DND-41 (cell line): ENCODE results near the gene KRT80.

Experiments used
- ATAC-seq: fragments of 200-7000 bp; cut with Tn5 transposase; 3 replicates; pipeline ENCODE4 v1.9.1; 2021; ENCODE audit warnings: low read depth; ENCODE audit not compliant: insufficient read depth
- DNase-seq: peaks from one replicate; pipeline ENCODE4 v3.0.0-alpha.2; 2020
- H2AFZ ChIP-seq: 2 replicates; pipeline ENCODE4 v1.6.0; 2012; ENCODE audit warnings: low read depth, low read length
- H3K27ac ChIP-seq: 2 replicates; pipeline ENCODE4 v1.5.1; 2012; ENCODE audit warnings: low read length, inconsistent platforms
- H3K27me3 ChIP-seq: fragments of 200-600 bp; sonication (generic); 2 replicates; pipeline ENCODE4 v1.6.0; 2012; ENCODE audit warnings: low read length, mild to moderate bottlenecking, inconsistent platforms; ENCODE audit not compliant: insufficient read depth, poor library complexity
- H3K36me3 ChIP-seq: 2 replicates; pipeline ENCODE4 v1.5.1; 2012; ENCODE audit warnings: low read length, inconsistent platforms; ENCODE audit not compliant: insufficient read depth
- H3K4me1 ChIP-seq: 2 replicates; pipeline ENCODE4 v1.5.1; 2012; ENCODE audit warnings: mild to moderate bottlenecking, low read length; ENCODE audit not compliant: insufficient read depth
- H3K4me2 ChIP-seq: 2 replicates; pipeline ENCODE4 v1.6.0; 2012; ENCODE audit warnings: mild to moderate bottlenecking, moderate library complexity, low read length, inconsistent platforms; ENCODE audit not compliant: insufficient read depth
- H3K4me3 ChIP-seq, 2 experiments: fragments of 200-600 bp in 1 of 2; shearing (Covaris generic) in 1 of 2; 2 replicates each; pipeline ENCODE4 v1.5.1; 2012 to 2016; ENCODE audit warnings: inconsistent platforms in 2 of 2, low read length in 2 of 2, mild to moderate bottlenecking in 2 of 2, low read depth in 1 of 2, moderate library complexity in 1 of 2
- H3K79me2 ChIP-seq: 2 replicates; pipeline ENCODE4 v1.6.0; 2012; ENCODE audit warnings: low read length, inconsistent platforms; ENCODE audit not compliant: insufficient read depth
- H3K9ac ChIP-seq: 2 replicates; pipeline ENCODE4 v1.6.0; 2012; ENCODE audit warnings: low read depth, mild to moderate bottlenecking, inconsistent platforms, low read length, moderate library complexity
- H3K9me3 ChIP-seq: 2 replicates; pipeline ENCODE4 v1.5.1; 2012; ENCODE audit warnings: low read length, moderate library complexity, mild to moderate bottlenecking, inconsistent platforms; ENCODE audit not compliant: insufficient read depth, severe bottlenecking
- H4K20me1 ChIP-seq: 2 replicates; pipeline ENCODE4 v1.6.0; 2012; ENCODE audit warnings: low read length; ENCODE audit not compliant: insufficient read depth
- EZH2 ChIP-seq: IDR thresholded peaks from 3 replicates; pipeline ENCODE4 v1.6.1; 2012; ENCODE audit warnings: borderline replicate concordance, low read depth, mild to moderate bottlenecking, moderate library complexity, low read length, inconsistent platforms; ENCODE audit not compliant: severe bottlenecking
- TF ChIP-seq, protein P1 (sequence below): IDR thresholded peaks from 2 replicates; pipeline ENCODE4 v1.5.1; 2012; ENCODE audit warnings: borderline replicate concordance, low read length, moderate library complexity, mild to moderate bottlenecking; ENCODE audit not compliant: poor library complexity, severe bottlenecking; ENCODE audit errors: extremely low read depth

KRT80 gene

DNA sequence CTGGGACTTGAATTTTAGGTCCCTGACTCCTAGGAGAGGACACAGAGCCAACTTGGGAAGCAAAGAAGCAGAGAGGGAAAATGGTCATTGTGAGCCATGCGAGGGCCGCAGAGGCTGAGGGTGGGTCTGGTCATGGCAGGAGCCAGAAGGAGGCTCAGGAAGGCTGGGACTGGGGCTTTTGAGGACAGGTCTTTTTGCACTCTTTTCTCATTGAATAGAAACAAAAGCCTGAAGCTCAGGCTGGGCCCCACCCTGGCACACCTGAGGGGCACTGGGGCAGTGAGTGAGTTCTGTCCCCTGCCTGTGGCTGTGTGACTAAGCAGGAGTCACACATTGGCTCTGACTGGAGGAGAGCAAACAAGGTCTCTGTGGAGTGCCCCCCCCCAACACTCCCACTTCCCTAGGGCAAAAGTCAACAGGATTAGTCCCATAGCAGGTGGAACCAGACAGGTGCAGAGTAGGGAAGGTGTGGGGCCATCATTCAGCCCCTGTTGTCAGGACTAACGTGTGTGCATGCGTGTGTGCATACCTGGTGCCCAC lies 44.1 kb upstream of the KRT80 start:
- Histone ChIP-seq H3K9me3 (no peaks in the 10 kb centered on the region), H4K20me1 (no peaks in the 10 kb centered on the region; the same call in 1 of the 2 replicates), H3K27ac (no peak overlapping the region), H3K4me3 (no peak overlapping the region), H3K4me1 (no peaks in the 10 kb centered on the region), H3K9ac (no peak overlapping the region), H3K36me3 (no peaks in the 10 kb centered on the region), H3K79me2 (no peaks in the 10 kb centered on the region), H3K4me2 (no peak overlapping the region), H3K27me3 (no peaks in the 10 kb centered on the region), H2AFZ (no peak overlapping the region)
- ATAC-seq (no peak), DNase-seq (no peak)
- TF ChIP-seq, protein P1, sequence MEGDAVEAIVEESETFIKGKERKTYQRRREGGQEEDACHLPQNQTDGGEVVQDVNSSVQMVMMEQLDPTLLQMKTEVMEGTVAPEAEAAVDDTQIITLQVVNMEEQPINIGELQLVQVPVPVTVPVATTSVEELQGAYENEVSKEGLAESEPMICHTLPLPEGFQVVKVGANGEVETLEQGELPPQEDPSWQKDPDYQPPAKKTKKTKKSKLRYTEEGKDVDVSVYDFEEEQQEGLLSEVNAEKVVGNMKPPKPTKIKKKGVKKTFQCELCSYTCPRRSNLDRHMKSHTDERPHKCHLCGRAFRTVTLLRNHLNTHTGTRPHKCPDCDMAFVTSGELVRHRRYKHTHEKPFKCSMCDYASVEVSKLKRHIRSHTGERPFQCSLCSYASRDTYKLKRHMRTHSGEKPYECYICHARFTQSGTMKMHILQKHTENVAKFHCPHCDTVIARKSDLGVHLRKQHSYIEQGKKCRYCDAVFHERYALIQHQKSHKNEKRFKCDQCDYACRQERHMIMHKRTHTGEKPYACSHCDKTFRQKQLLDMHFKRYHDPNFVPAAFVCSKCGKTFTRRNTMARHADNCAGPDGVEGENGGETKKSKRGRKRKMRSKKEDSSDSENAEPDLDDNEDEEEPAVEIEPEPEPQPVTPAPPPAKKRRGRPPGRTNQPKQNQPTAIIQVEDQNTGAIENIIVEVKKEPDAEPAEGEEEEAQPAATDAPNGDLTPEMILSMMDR: no peak
- no peak for TF ChIP-seq EZH2

DNA sequence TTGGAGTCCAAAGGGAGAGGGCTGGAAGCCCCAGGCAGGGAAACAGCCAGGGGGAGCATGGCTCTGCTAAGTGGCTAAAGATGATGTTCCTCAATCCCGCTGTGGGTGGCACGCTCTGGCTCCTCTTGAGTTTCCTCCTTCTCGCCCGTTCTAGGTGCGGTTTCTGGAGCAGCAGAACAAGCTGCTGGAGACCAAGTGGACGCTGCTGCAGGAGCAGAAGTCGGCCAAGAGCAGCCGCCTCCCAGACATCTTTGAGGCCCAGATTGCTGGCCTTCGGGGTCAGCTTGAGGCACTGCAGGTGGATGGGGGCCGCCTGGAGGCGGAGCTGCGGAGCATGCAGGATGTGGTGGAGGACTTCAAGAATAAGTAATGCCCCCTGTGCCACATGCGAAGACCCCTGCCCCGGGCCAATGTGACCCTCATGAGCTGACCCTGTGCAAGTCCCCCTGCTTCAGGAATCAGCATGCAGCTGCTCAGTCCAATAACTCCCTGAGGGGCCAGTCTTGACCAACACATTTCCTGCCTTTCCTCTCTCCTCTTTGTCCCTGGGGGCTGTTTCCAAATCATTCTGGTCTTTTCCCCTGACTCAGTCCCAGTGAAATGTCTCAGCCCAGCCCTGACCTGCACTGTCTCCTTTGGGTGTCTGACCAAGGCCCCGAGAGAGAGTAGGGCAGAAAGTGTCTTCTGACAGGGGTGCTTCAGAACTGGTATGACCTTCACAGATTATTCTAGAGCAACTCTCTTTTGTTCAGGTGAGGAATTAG lies 43.4 kb upstream of the KRT80 start:
- no peak overlapping the region for H3K4me2 ChIP-seq
- no peaks in the 10 kb centered on the region for H3K27me3 ChIP-seq
- no peak overlapping the region for H3K27ac ChIP-seq
- no peaks in the 10 kb centered on the region for H3K4me1 ChIP-seq
- no peak overlapping the region for H3K9ac ChIP-seq
- no peaks in the 10 kb centered on the region for H3K36me3 ChIP-seq
- H3K79me2 ChIP-seq: no peaks in the 10 kb centered on the region
- no peaks in the 10 kb centered on the region; the same call in 1 of the 2 replicates for H4K20me1 ChIP-seq
- H3K4me3 ChIP-seq: no peak overlapping the region
- H2AFZ ChIP-seq: no peak overlapping the region
- ATAC-seq (no peak), DNase-seq (no peak)
- TF ChIP-seq, protein P1: no peak
- no peak for TF ChIP-seq EZH2
- no peaks in the 10 kb centered on the region for H3K9me3 ChIP-seq

DNA sequence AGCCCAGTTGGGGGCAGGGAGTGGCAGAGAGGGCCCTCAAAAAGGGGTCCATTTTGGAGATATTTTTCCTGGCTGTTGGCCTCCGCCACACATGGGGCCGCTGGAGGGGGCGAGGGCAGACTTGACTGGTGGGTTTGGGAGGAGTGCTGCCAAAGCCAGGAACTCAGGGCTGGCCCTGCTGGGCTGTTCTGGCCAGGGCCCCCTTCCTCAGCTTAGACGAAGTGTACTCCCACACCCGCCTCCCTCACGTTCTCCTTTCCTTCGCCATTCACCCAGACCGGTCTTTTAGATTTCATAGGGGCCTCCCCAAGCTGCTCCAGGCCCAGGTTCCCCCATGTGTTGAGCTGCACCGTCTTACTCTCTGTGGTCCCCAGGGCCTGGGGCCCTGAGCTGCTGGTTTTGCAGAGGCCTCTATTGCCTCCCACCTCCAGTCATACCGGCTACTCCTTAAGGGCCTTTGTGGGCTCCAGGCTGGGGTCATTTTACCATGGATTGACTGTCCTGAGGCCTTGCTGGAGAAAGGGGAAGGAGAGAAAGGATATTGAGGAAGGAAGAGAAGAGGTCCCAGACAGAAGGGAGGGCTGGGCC lies 42.5 kb upstream of the KRT80 start:
- no peak for ATAC-seq
- no peak overlapping the region for H2AFZ ChIP-seq

More for the DNA sequence above, 42.5 kb upstream of the KRT80 start:
- Histone ChIP-seq H3K9ac (no peak overlapping the region), H3K9me3 (no peaks in the 10 kb centered on the region), H3K27ac (no peak overlapping the region), H4K20me1 (peaks cover under 1% of the 10 kb centered on the region; the same call in 1 of the 2 replicates), H3K79me2 (no peaks in the 10 kb centered on the region), H3K36me3 (no peaks in the 10 kb centered on the region), H3K27me3 (no peaks in the 10 kb centered on the region), H3K4me3 (no peak overlapping the region), H3K4me1 (no peaks in the 10 kb centered on the region), H3K4me2 (no peak overlapping the region)
- no peak for TF ChIP-seq EZH2
- TF ChIP-seq, protein P1: no peak
- no peak for DNase-seq
